CD4-positive, alpha-beta T cell treated with Interleukin-12 subunit alpha and Interleukin-12 subunit beta, for 1 hour (primary cell): ENCODE measurements around the gene GPRC5B.

ENCODE experiments used
- DNase-seq: peaks from one replicate; pipeline ENCODE4 v3.0.0-alpha.2; 2020

The GPRC5B gene, protein sequence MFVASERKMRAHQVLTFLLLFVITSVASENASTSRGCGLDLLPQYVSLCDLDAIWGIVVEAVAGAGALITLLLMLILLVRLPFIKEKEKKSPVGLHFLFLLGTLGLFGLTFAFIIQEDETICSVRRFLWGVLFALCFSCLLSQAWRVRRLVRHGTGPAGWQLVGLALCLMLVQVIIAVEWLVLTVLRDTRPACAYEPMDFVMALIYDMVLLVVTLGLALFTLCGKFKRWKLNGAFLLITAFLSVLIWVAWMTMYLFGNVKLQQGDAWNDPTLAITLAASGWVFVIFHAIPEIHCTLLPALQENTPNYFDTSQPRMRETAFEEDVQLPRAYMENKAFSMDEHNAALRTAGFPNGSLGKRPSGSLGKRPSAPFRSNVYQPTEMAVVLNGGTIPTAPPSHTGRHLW

GRCh38 chr16:19884611-19885450, at the start of gene GPRC5B:
Gene GPRC5B, minus strand, starts transcription at chr16:19884848. Its CDS starts 12,003 bp downstream, at chr16:19872845.
- DNase-seq, result peak; percentile 56

- DNase-seq, result no peak
These were observed 49.1 kb upstream of the GPRC5B start for GRCh38 chr16:19933740-19934139.

- no peak for DNase-seq
These were observed 44.4 kb upstream of the GPRC5B start for GRCh38 chr16:19929062-19929511.

DNA sequence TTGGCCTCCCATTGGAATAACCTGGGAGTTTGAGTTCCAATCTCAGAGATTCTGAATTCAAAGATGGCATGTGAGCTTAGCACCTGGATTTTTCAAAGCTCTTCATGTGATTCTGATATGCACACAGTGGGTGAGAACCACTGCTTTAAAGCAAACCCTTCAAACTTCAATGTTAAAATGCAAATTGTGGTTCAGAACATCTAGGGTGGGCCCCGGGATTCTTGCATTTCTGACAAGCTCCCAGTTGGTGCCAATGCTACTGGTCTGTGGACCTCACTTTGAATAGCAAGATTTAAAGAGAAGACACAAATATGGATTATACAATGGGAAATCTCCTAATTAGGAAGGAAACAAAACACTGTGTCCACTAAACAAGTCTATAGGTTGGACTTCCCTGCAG, 43.8 kb upstream of the GPRC5B start:
- no peak for DNase-seq

DNA sequence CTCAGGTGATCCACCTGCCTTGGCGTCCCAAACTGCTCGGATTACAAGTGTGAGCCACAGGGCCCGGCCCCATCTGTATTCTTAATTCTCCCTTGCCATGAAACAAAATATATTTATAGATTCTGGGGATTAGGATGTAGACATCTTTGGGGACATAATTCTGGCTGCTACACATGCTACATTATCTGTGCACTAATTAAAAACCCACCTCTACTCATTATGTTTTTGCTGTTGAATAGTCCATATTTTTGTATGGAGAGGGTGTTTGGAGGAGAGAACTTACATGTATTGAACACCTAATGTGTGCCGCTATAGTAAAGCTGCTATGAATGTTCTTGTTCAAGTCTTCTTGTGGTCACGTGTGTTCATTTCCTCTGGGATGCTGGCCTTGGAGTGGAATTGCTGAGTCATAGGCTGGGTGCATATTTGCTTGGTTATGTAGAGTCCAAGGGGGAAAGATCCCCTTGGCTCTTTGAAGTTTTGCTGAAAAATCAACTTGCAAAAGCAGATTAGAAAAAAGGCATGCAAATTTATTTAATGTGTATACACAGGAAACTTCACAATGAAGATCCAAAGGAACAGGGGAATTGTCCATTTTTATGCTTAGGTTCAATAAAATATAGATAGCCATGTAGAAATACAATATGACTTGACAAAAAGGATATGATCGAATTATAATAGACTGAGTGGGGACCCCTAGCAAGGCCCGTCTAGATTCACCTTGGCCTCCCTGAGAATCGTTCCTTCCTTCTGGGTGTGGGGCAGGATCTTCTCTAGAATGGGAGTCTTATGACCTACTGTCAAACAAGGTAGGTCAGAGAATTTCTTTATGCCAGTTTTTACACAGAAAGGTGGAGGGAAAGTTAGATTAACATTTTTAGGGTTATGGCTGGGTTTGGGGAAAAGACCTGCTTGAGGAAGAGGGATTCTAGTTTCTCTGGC, 42.1 kb upstream of the GPRC5B start:
- DNase-seq, result no peak

DNA sequence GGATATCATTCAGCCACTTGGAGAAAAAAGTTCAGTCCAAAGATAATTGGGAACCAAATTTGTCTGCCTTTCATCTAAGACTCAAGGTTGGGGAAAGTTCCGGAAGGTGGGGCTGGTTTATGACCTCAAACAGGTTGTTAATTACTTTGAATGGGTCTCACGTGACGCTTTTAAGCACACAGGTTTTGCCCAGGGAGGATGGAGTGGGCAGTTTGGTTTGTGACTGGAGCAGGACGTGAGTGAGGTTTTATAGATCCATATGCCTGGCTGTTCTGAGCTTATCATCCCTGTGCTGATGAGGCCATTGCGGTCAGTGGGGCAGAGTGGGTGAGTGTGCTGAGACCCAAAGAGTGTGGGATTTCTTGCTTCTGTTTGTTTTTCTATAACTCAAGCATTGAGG, 38.7 kb upstream of the GPRC5B start:
- no peak for DNase-seq

- DNase-seq, result no peak
These were observed 34.5 kb upstream of the GPRC5B start for GRCh38 chr16:19919142-19919541.

- no peak for DNase-seq
These were observed 31.4 kb upstream of the GPRC5B start for GRCh38 chr16:19916064-19916463.

DNA sequence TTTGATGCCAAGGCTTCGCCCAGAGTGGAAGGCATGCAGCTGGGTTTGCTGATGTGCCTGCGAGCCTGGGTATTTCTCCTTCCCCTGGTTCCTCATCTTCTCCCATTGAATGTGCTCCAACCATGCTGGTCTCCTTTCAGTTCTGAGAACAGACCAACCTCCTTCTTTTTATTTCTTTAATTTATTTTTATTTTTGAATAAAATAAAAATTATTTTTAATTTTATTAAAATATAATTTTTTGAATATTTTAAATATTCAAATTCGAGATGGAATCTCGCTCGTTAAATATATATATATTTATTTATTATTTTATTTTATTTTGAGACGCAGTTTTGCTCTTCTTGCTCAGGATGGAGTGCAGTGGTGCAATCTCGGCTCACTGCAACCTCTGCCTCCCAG, 30.2 kb upstream of the GPRC5B start:
- no peak for DNase-seq

GRCh38 chr16:19913340-19913645, 28.6 kb upstream of the GPRC5B start:
- no peak for DNase-seq

DNA sequence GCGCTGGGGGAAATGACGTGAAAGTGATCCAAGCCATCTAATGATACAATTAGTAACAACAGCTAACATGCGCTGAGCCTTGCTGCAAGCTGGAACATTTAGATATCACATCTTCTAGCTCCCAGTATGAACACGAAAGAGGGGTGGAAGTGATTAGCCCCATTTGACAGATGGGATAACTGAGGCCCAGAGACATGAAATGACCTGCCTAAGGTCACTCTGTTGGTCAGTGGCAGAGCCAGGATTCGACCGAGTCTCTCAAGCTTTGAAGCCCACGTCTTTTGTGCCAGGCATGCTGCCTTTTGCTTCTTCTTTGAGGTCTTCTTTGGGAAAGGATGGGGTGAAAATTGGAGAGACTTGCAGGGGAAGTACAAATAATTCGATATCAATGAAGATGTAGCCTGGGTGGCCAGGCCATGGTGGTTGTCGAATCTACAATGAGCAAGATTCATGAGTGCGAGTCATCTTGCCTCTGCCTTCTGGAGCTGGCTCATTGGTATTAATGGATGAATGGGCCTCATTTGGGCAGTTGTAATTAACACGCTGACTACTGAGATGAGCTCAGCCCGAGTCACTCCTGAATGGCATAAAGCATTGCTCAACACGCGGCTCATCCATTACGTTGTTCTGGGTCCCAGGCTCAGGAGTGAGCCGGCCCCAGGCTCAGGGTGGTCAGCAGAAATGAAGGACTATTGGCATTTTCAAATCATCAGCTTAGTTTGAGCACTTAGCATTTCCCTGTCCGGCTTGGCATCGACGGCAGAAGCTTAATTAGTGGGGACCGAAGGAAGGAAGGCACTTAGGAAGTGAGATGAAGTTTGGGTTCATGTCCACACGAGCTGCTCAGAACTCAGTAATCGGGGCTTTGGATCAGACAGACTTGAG, 28.0 kb upstream of the GPRC5B start:
- DNase-seq, result no peak

DNA sequence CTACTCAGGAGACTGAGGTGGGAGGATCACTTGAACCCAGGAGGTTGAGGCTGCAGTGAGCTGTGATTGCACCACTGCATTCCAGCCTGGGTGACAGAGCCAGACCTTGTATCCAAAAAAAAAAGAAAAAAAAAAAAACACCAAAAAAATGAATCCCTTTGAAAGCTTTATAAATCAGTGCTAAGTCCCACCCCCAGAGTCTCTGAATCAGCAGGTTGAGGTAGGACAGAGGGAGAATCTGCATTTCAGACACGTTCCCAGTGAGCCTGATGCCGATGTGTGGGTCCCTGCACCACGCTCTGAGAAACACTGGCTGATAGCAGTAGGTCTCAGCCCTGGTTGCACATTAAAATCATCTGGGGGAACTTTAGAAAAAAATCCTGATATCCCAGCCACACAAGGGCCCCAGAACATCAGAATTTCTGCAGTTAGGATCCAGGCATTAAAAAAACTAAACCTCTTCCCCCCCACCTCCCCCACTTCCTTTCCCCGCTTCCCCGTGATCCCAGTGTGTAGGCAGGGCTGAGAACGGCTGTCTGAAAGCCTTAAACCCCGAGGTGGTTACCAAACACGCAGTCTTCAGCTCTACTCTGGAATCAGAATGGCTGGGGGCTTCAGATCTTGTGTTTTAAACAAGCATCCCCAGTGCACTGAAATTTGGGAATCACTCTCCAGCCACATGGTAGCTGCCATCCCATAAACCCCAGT, 27.3 kb upstream of the GPRC5B start:
- no peak for DNase-seq

GRCh38 chr16:19911204-19911603, 26.6 kb upstream of the GPRC5B start:
- DNase-seq, result no peak

GRCh38 chr16:19909750-19910322, 25.2 kb upstream of the GPRC5B start:
- no peak for DNase-seq

DNA sequence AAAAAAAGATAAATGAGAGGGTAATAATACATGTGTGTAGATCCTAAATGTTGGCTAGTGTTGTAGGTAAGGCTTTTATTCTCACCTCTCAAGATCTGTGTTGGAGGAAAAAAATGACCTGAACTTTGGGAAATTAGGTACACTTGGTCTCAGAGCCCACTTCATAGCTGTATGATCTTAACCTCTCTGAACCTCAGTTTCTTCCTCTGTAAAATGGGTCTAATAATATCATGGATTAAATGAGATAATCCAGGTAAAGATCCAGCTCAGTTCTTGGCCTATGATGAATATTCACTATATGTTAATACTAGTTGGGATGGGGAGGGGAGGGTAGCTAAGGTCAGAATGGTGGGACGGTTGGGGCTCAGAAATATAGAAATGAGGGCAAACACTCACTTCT, 24.3 kb upstream of the GPRC5B start:
- no peak for DNase-seq

GRCh38 chr16:19907161-19907992, 22.7 kb upstream of the GPRC5B start:
- peak; percentile 68 for DNase-seq

DNA sequence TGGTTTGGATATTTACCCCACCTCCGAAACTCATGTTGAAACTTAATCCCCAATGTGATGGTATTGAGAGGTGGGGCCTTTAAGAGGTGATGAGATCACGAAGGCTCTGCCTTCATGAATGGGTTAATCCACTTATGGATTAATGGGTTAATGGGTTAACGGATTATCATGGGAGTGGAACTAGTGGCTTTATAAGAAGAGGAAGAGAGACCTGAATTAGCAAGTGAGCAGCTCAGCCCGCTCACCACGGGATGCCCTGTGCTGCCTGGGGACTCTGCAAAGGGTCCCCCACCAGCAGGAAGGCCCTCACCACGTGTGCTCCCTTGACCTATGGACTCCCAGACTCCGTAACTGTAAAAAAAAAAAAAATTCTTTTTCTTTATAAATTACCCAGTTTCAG, 16.5 kb upstream of the GPRC5B start:
- no peak for DNase-seq

DNA sequence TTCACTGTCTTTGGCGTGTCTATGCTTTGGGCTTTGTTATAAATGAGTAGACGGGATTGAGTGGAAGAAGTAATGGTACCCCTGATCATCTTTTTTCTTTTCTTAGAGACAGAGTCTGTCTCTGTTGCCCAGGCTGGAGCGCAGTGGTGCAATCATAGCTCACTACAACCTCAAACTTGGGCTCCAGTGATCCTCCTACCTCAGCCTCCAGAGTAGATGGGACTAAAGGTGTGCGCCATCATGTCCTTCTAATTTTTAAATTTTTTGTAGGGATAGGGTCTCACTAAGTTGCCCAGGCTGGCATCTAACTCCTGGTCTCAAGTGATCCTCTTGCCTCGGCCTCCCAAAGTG, 14.9 kb upstream of the GPRC5B start:
- DNase-seq, result no peak

DNA sequence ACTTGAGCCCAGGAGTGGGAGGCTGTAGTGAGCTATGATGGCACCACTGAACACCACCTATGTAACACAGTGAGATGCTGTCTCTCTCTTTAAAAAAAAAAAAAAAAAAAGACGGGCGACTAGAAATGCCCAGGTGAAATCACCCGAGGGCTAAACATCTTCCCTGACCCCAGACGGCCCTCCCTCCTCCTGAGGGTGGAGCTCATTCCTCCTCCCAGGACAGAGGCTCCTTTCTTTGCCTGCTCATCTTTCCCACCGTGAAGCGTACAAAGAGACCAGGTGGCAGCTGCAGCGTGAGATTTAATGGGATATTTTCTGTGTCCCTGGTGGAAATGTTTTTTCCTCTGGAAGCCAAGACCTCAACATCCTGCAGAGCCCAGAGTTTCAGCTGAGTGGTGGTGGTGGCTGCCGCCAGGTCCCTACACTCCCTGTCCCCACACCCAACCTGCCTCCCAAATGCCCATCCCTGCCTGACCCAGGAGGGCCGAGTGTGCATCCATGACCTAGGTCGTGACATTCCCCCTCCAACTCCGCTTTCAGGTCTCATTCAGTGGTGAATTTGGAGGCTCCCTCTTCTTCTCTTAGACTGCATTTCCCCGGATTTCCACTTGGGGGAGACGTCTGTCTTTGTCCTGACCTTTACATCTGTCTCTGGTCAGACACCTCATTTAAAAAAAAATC, 14.4 kb upstream of the GPRC5B start:
- peak; percentile 39 for DNase-seq

DNA sequence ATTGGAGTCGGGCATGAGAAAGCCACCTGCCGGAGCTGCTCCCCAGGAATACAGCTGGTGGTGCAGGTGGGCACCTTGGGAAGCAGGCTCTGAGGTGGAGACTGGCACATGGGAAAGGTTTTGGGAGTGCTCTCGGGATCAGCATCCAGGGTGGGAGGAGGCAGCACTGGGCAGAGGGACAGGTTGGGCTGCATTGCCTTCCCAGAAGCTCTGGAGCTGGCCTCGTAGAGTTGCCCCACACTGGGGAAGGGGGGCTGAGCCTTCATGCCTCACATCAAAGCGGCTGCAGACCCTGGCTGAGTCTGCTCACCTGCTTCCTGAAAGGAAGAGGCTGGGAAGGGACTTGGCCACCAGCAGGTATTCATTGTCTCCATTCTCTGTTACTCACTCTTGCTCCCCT, 13.5 kb upstream of the GPRC5B start:
- no peak for DNase-seq
